ENCODE results near the gene SLC31A2.
A peak's percentile ranks its signal among the peaks of the same experiment; 100 is the strongest.

Gene SLC31A2

GRCh38 chr9:113187929-113188595, 37.3 kb downstream of the SLC31A2 start:
- peak; percentile 97 for DNase-seq

GRCh38 chr9:113192455-113192854, 41.6 kb downstream of the SLC31A2 start:
- DNase-seq = no peak

GRCh38 chr9:113199683-113200329, 49.0 kb downstream of the SLC31A2 start:
- DNase-seq = no peak

- no peak for DNase-seq
These were observed 54.6 kb downstream of the SLC31A2 start for GRCh38 chr9:113205432-113205831.

- DNase-seq = no peak
These were observed 55.1 kb downstream of the SLC31A2 start for GRCh38 chr9:113205861-113206260.

GRCh38 chr9:113210815-113211214, 60.0 kb downstream of the SLC31A2 start:
- DNase-seq = no peak
